Activated T-helper 17 cell treated with anti-CD3 and anti-CD28 coated beads, Interleukin-2, amount 50 U/mL, for 72 hours (primary cell): ENCODE data around the gene SLC22A23. TPM values are rescaled to one million over a fixed set of nuclear protein-coding genes. Genes with fewer than 3 reads are reported as not detected.

ENCODE experiments used
- ATAC-seq: fragments of 150-1000 bp; cut with Tn5 transposase; replicated peaks from 2 replicates; pipeline ENCODE4 v1.10.0; 2021; ENCODE audit warnings: mild to moderate bottlenecking, moderate library complexity
- H3K27ac Mint-ChIP-seq: one replicate; pipeline ENCODE4 v1.8.0; 2022; ENCODE audit warnings: mixed read lengths
- H3K27me3 Mint-ChIP-seq: one replicate; pipeline ENCODE4 v1.8.0; 2022; ENCODE audit warnings: mixed read lengths
- H3K36me3 Mint-ChIP-seq: one replicate; pipeline ENCODE4 v1.8.0; 2022; ENCODE audit warnings: low read depth, mild to moderate bottlenecking, mixed read lengths
- H3K4me1 Mint-ChIP-seq: one replicate; pipeline ENCODE4 v1.8.0; 2022; ENCODE audit warnings: mixed read lengths
- H3K4me3 Mint-ChIP-seq: one replicate; pipeline ENCODE4 v1.8.0; 2022; ENCODE audit warnings: mild to moderate bottlenecking, mixed read lengths
- H3K9me3 Mint-ChIP-seq: one replicate; pipeline ENCODE4 v1.8.0; 2022; ENCODE audit warnings: mixed read lengths
- total RNA-seq, 2 donors: library from RNA; stranded (reverse); gene quantifications; one replicate each; pipeline ENCODE4 v1.2.3, GENCODE V29; 2022

Gene SLC22A23
- total RNA-seq, 2 donors from 2014 or later: 0.13 to 0.45 TPM

- no peak for ATAC-seq
- Mint-ChIP-seq H3K36me3 (no peaks in the 10 kb centered on the region), H3K9me3 (no peaks in the 10 kb centered on the region), H3K27me3 (peaks cover 3% of the 10 kb centered on the region), H3K27ac (no peak overlapping the region), H3K4me1 (no peaks in the 10 kb centered on the region), H3K4me3 (no peak overlapping the region)
Observed at GRCh38 chr6:3426091-3426926, 30.5 kb downstream of the SLC22A23 start.

GRCh38 chr6:3425574-3425973 lies 31.3 kb downstream of the SLC22A23 start:
- Mint-ChIP-seq H3K27ac (no peak overlapping the region), H3K9me3 (no peaks in the 10 kb centered on the region), H3K4me3 (no peak overlapping the region), H3K27me3 (peaks cover 3% of the 10 kb centered on the region), H3K4me1 (no peaks in the 10 kb centered on the region), H3K36me3 (no peaks in the 10 kb centered on the region)
- no peak for ATAC-seq

- H3K27ac Mint-ChIP-seq: no peak overlapping the region
- H3K4me1 Mint-ChIP-seq: no peaks in the 10 kb centered on the region
- H3K4me3 Mint-ChIP-seq: no peak overlapping the region
- H3K9me3 Mint-ChIP-seq: no peaks in the 10 kb centered on the region
- no peaks in the 10 kb centered on the region for H3K36me3 Mint-ChIP-seq
- H3K27me3 Mint-ChIP-seq: peaks cover 3% of the 10 kb centered on the region
- ATAC-seq: no peak
Observed at GRCh38 chr6:3424185-3424927, 32.5 kb downstream of the SLC22A23 start.

- H3K9me3 Mint-ChIP-seq: no peaks in the 10 kb centered on the region
- H3K36me3 Mint-ChIP-seq: no peaks in the 10 kb centered on the region
- no peak overlapping the region for H3K4me3 Mint-ChIP-seq
- ATAC-seq: no peak
- no peaks in the 10 kb centered on the region for H3K4me1 Mint-ChIP-seq
- H3K27ac Mint-ChIP-seq: no peak overlapping the region
- peaks cover 7% of the 10 kb centered on the region for H3K27me3 Mint-ChIP-seq
Observed at GRCh38 chr6:3423439-3424184, 33.2 kb downstream of the SLC22A23 start.

GRCh38 chr6:3422435-3423070 lies 34.3 kb downstream of the SLC22A23 start:
- H3K27me3 Mint-ChIP-seq: peaks cover 7% of the 10 kb centered on the region

GRCh38 chr6:3421791-3422434 lies 34.9 kb downstream of the SLC22A23 start:
- H3K27me3 Mint-ChIP-seq: peaks cover 6% of the 10 kb centered on the region
- no peak for ATAC-seq
- H3K36me3 Mint-ChIP-seq: no peaks in the 10 kb centered on the region
- no peaks in the 10 kb centered on the region for H3K4me1 Mint-ChIP-seq
- H3K4me3 Mint-ChIP-seq: no peak overlapping the region
- no peak overlapping the region for H3K27ac Mint-ChIP-seq
- no peaks in the 10 kb centered on the region for H3K9me3 Mint-ChIP-seq

More at GRCh38 chr6:3422435-3423070, 34.3 kb downstream of the SLC22A23 start:
- no peaks in the 10 kb centered on the region for H3K36me3 Mint-ChIP-seq
- no peak overlapping the region for H3K27ac Mint-ChIP-seq
- H3K4me1 Mint-ChIP-seq: no peaks in the 10 kb centered on the region
- no peaks in the 10 kb centered on the region for H3K9me3 Mint-ChIP-seq
- H3K4me3 Mint-ChIP-seq: no peak overlapping the region
- no peak for ATAC-seq

- no peaks in the 10 kb centered on the region for H3K9me3 Mint-ChIP-seq
- no peak overlapping the region for H3K27ac Mint-ChIP-seq
- peaks cover 3% of the 10 kb centered on the region for H3K27me3 Mint-ChIP-seq
- H3K4me1 Mint-ChIP-seq: no peaks in the 10 kb centered on the region
- no peaks in the 10 kb centered on the region for H3K36me3 Mint-ChIP-seq
- H3K4me3 Mint-ChIP-seq: no peak overlapping the region
- ATAC-seq: no peak
Observed at GRCh38 chr6:3421143-3421542, 35.7 kb downstream of the SLC22A23 start.

GRCh38 chr6:3419624-3420272 lies 37.1 kb downstream of the SLC22A23 start:
- Mint-ChIP-seq H3K4me1 (no peaks in the 10 kb centered on the region), H3K4me3 (no peak overlapping the region), H3K9me3 (no peaks in the 10 kb centered on the region), H3K27me3 (peaks cover 3% of the 10 kb centered on the region), H3K36me3 (no peaks in the 10 kb centered on the region), H3K27ac (no peak overlapping the region)
- peak; percentile 47 for ATAC-seq

- no peak overlapping the region for H3K4me3 Mint-ChIP-seq
- ATAC-seq: no peak
Observed at GRCh38 chr6:3418496-3419060, 38.3 kb downstream of the SLC22A23 start.

GRCh38 chr6:3417473-3417872 lies 39.4 kb downstream of the SLC22A23 start:
- no peaks in the 10 kb centered on the region for H3K9me3 Mint-ChIP-seq
- H3K4me1 Mint-ChIP-seq: no peaks in the 10 kb centered on the region
- H3K36me3 Mint-ChIP-seq: no peaks in the 10 kb centered on the region
- H3K27me3 Mint-ChIP-seq: peaks cover 3% of the 10 kb centered on the region
- no peak overlapping the region for H3K4me3 Mint-ChIP-seq
- ATAC-seq: no peak
- H3K27ac Mint-ChIP-seq: no peak overlapping the region

More at GRCh38 chr6:3418496-3419060, 38.3 kb downstream of the SLC22A23 start:
- H3K9me3 Mint-ChIP-seq: no peaks in the 10 kb centered on the region
- no peaks in the 10 kb centered on the region for H3K4me1 Mint-ChIP-seq
- no peak overlapping the region for H3K27ac Mint-ChIP-seq
- peaks cover 3% of the 10 kb centered on the region for H3K27me3 Mint-ChIP-seq
- no peaks in the 10 kb centered on the region for H3K36me3 Mint-ChIP-seq

GRCh38 chr6:3415490-3415889 lies 41.4 kb downstream of the SLC22A23 start:
- Mint-ChIP-seq H3K27ac (no peak overlapping the region), H3K36me3 (no peaks in the 10 kb centered on the region), H3K27me3 (peaks cover 3% of the 10 kb centered on the region), H3K9me3 (no peaks in the 10 kb centered on the region), H3K4me3 (no peak overlapping the region), H3K4me1 (peaks cover 4% of the 10 kb centered on the region)
- ATAC-seq: no peak

- Mint-ChIP-seq H3K27me3 (peaks cover 3% of the 10 kb centered on the region), H3K4me1 (peaks cover 4% of the 10 kb centered on the region), H3K9me3 (no peaks in the 10 kb centered on the region), H3K27ac (no peak overlapping the region), H3K4me3 (no peak overlapping the region), H3K36me3 (no peaks in the 10 kb centered on the region)
- ATAC-seq: no peak
Observed at GRCh38 chr6:3415082-3415453, 41.8 kb downstream of the SLC22A23 start.
